Spleen (tissue), 11 donors: ENCODE measurements around the gene AR. TPM values are rescaled to one million over a fixed set of nuclear protein-coding genes. Genes with fewer than 3 reads are reported as not detected.
A peak's percentile ranks its signal among the peaks of the same experiment; 100 is the strongest.

Experiments
- DNase-seq: peaks from one replicate; pipeline ENCODE4 v3.0.0-alpha.2; 2020
- H3K27ac ChIP-seq, 8 donors: fragments of 200-600 bp; sonication (generic) in 7 of 8; 1 replicate in 4 of 8; 2 replicates in 4 of 8; pipeline versions ENCODE4 v1.5.0 to v1.8.0; 2016 to 2021; ENCODE audit warnings: inconsistent platforms in 4 of 8, mild to moderate bottlenecking in 4 of 8, moderate library complexity in 1 of 8
- H3K27me3 ChIP-seq, 7 donors: fragments of 200-600 bp; sonication (generic) in 6 of 7; replicated peaks in 1 of 7; 1 replicate in 4 of 7; 2 replicates in 3 of 7; pipeline versions ENCODE4 v1.5.0 to v1.8.0; 2016 to 2021; ENCODE audit warnings: inconsistent platforms in 3 of 7, mild to moderate bottlenecking in 1 of 7
- H3K36me3 ChIP-seq, 6 donors: fragments of 200-600 bp; sonication (generic) in 5 of 6; 1 replicate in 4 of 6; 2 replicates in 2 of 6; pipeline versions ENCODE4 v1.5.0 to v1.8.0; 2016 to 2021; ENCODE audit warnings: inconsistent platforms in 2 of 6
- H3K4me1 ChIP-seq, 6 donors: fragments of 200-600 bp; sonication (generic) in 5 of 6; 1 replicate in 3 of 6; 2 replicates in 3 of 6; pipeline versions ENCODE4 v1.5.0 to v1.8.0; 2016 to 2021; ENCODE audit warnings: inconsistent platforms in 3 of 6
- H3K4me3 ChIP-seq, 8 donors: fragments of 200-600 bp; sonication (generic) in 7 of 8; 1 replicate in 4 of 8; 2 replicates in 4 of 8; pipeline versions ENCODE4 v1.5.0 to v1.8.0; 2016 to 2021; ENCODE audit warnings: inconsistent platforms in 4 of 8, mild to moderate bottlenecking in 4 of 8, moderate library complexity in 2 of 8
- H3K9me3 ChIP-seq, 8 donors: fragments of 200-600 bp; sonication (generic) in 7 of 8; 1 replicate in 4 of 8; 2 replicates in 4 of 8; pipeline versions ENCODE4 v1.5.0 to v1.8.0; 2016 to 2021; ENCODE audit warnings: inconsistent platforms in 4 of 8
- CTCF ChIP-seq, 11 experiments: fragments of 200-600 bp in 7 of 11; fragments of 450-650 bp in 4 of 11; sonication (generic) in 4 of 11; IDR thresholded peaks in 8 of 11; conservative IDR thresholded peaks in 3 of 11; 1 replicate in 7 of 11; 2 replicates in 4 of 11; pipeline versions ENCODE4 v1.4.0 to v1.8.0; 2016 to 2021; ENCODE audit warnings: antibody characterized with exemption in 11 of 11, inconsistent platforms in 4 of 11, mild to moderate bottlenecking in 1 of 11
- POLR2A ChIP-seq, 3 donors: fragments of 450-650 bp; IDR thresholded peaks; one replicate each; pipeline ENCODE4 v1.5.1; 2017; ENCODE audit warnings: antibody characterized with exemption in 3 of 3, mild to moderate bottlenecking in 1 of 3
- POLR2AphosphoS5 ChIP-seq, 3 donors: sonication (generic); formaldehyde crosslinking; IDR thresholded peaks; one replicate each; pipeline ENCODE4 v1.5.1; 2017; ENCODE audit warnings: antibody characterized with exemption in 3 of 3
- WGBS, 5 donors: extraction: QIAGEN DNeasy Blood & Tissue Kit in 3 of 5; methylation state at CpG; one replicate each; pipeline versions ENCODE4 v1.1.5 to v1.1.7; 2013 to 2018; 5-methylcytosine and 5-hydroxymethylcytosine counted together
- intact Hi-C: fragments of 100-400 bp; cut with DNase I; formaldehyde crosslinking; loops from one replicate; pipeline ENCODE4 v1.15.0; 2023; ENCODE audit warnings: low total_unique reads
- polyA plus RNA-seq, 3 donors: library from polyadenylated mRNA; stranded (reverse); fragments of 200-250 nt; gene quantifications; one replicate each; pipeline ENCODE4 v1.2.1, GENCODE V29; 2013
- total RNA-seq, 7 donors: library from RNA; depleted of rRNA in 3 of 7; stranded (reverse); fragments of >200 nt in 3 of 7; fragmentation: NEBNext Ultra II Directional in 4 of 7; extraction: Animal tissue kit (Norgen Biotek cat#: 25700) in 4 of 7; gene quantifications; one replicate each; pipeline versions ENCODE4 v1.1.0 to v1.2.1, GENCODE V29; 2016 to 2021
- donor health status: healthy with polysubstance abuse.
- donor health status: DM: no; HTN: no; CAD: no; lungs with moderate emphysema.
- donor health status: DM: no; HTN: no; CAD: no.
- donor health status: Bipolar disorder and iron deficiency.
- donor health status: healthy.
- donor health status: DM: no; HTN: no; CAD: no.
- donor health status: DM: yes; HTN: yes; CAD: no.

The AR gene
- total and polyA plus RNA-seq, 10 donors, result 0.13 to 10.1 (median 1.9) TPM

- WGBS, 5 donors, result 19 to 86% (median 71%) methylated on average over 2 of the region's 2 CpGs
- H3K9me3 ChIP-seq, result no peaks in the 10 kb centered on the region
- H3K27ac ChIP-seq, result no peak overlapping the region
- TF ChIP-seq POLR2A (IDR thresholded peaks at IDR 0.05), result no peak
- TF ChIP-seq POLR2AphosphoS5 (IDR thresholded peaks at IDR 0.05), result no peak
- TF ChIP-seq CTCF (IDR thresholded peaks at IDR 0.05 in 8 of 11, conservative IDR thresholded peaks at IDR 0.05 in 3 of 11), result no peak
- H3K27me3 ChIP-seq, result no peaks in the 10 kb centered on the region
- H3K4me1 ChIP-seq, result no peaks in the 10 kb centered on the region
- no peak for DNase-seq
- H3K4me3 ChIP-seq, result no peak overlapping the region
- H3K36me3 ChIP-seq, result no peaks in the 10 kb centered on the region
- intact Hi-C loops, result no loop called here
Measured at GRCh38 chrX:67524950-67525691, 18.7 kb upstream of the AR start.

DNA sequence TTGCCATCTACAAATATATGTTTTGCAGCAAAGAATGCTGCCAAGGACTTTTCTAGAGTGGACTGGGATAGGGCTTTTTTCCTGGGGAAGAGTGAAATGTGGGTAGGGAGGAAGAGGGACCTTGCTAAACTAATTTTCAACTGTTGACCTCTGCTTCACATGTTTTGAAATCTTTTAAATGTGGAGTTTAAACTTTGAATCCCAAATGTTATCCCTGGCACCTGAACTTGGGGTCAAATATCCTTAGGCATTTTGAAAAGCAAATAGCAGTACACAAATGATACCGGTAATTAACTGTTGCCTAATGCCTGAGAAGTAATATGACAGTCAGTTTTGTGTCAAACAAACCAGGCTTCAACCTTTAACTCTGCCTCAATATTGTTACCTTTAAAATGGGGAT, 7.3 kb upstream of the AR start:
- Histone ChIP-seq H3K4me1 (no peaks in the 10 kb centered on the region), H3K4me3 (no peak overlapping the region), H3K27ac (no peak overlapping the region), H3K9me3 (peaks cover 0 to 9% (median 0%) of the 10 kb centered on the region in 8 donors), H3K27me3 (no peaks in the 10 kb centered on the region), H3K36me3 (no peaks in the 10 kb centered on the region)
- intact Hi-C loops, result no loop called here
- DNase-seq, result no peak
- TF ChIP-seq POLR2A (IDR thresholded peaks at IDR 0.05), result no peak
- TF ChIP-seq CTCF (IDR thresholded peaks at IDR 0.05 in 8 of 11, conservative IDR thresholded peaks at IDR 0.05 in 3 of 11), result no peak
- no peak for TF ChIP-seq POLR2AphosphoS5 (IDR thresholded peaks at IDR 0.05)
- WGBS, 5 donors, result 76 to 95% (median 88%) methylated on average over 1 of the region's 1 CpG

DNA sequence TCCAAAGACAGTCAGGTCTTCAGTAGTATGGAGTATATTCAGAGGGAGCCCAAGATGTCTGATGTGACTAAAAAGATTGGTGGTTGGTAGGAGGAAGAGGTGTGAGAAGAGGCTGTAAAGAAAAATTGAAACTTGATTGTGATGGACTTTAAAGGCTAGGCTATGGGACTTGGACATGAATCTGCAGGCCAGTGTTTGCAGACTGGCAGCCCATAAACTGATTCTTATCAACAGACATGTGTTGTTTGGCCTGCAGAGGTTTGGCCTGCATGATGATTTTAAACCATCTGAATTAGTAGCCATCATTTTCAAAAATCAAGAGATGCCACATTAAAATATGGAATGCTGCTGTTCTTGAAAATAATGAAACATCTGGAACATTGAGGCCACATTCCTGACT, 5.4 kb upstream of the AR start:
- TF ChIP-seq POLR2AphosphoS5 (IDR thresholded peaks at IDR 0.05) (no peak), POLR2A (IDR thresholded peaks at IDR 0.05) (no peak), CTCF (IDR thresholded peaks at IDR 0.05 in 8 of 11, conservative IDR thresholded peaks at IDR 0.05 in 3 of 11) (no peak)
- H3K4me3 ChIP-seq, result no peak overlapping the region
- DNase-seq, result no peak
- H3K27me3 ChIP-seq, result peaks cover 0 to 13% (median 3%) of the 10 kb centered on the region in 7 donors
- H3K27ac ChIP-seq, result no peak overlapping the region
- intact Hi-C loops, result no loop called here
- H3K9me3 ChIP-seq, result peaks cover 0 to 9% (median 0%) of the 10 kb centered on the region in 8 donors
- no peaks in the 10 kb centered on the region for H3K36me3 ChIP-seq
- no peaks in the 10 kb centered on the region for H3K4me1 ChIP-seq

- H3K27me3 ChIP-seq, result peaks cover 0 to 64% (median 11%) of the 10 kb centered on the region in 7 donors
- H3K4me1 ChIP-seq, result peaks cover 0 to 18% (median 0%) of the 10 kb centered on the region in 6 donors
- peaks cover 0 to 9% (median 0%) of the 10 kb centered on the region in 8 donors for H3K9me3 ChIP-seq
- no peak for DNase-seq
- WGBS, 5 donors, result 1 to 39% (median 2%) methylated on average over 14 to 30 of the region's 30 CpGs
- H3K36me3 ChIP-seq, result no peaks in the 10 kb centered on the region
- peak overlapping the region in 5 of 8 donors; percentile 17 to 63 (median 33) for H3K4me3 ChIP-seq
- intact Hi-C loops, result no loop called here
- H3K27ac ChIP-seq, result peak overlapping the region in 1 of 8 donors; percentile 57
- TF ChIP-seq CTCF (IDR thresholded peaks at IDR 0.05 in 8 of 11, conservative IDR thresholded peaks at IDR 0.05 in 3 of 11) (no peak), POLR2A (IDR thresholded peaks at IDR 0.05) (no peak), POLR2AphosphoS5 (IDR thresholded peaks at IDR 0.05) (no peak)
Measured at GRCh38 chrX:67544281-67545035, 637 bp downstream of the AR start.
